Type B pancreatic cell (in vitro differentiated cells): ENCODE measurements around the gene TPP2. TPM values are rescaled to one million over a fixed set of nuclear protein-coding genes. Genes with fewer than 3 reads are reported as not detected.

Experiments
- DNase-seq: peaks from one replicate; pipeline ENCODE4 v3.0.0; 2021; ENCODE audit warnings: mixed read lengths; ENCODE audit not compliant: unreplicated experiment; ENCODE audit errors: extremely low spot score
- H3K27ac Mint-ChIP-seq: 2 replicates; pipeline ENCODE4 v1.8.0; 2021; ENCODE audit warnings: mild to moderate bottlenecking, mixed read lengths
- H3K27me3 Mint-ChIP-seq: 2 replicates; pipeline ENCODE4 v1.8.0; 2021; ENCODE audit warnings: mixed read lengths
- H3K36me3 Mint-ChIP-seq: 2 replicates; pipeline ENCODE4 v1.8.0; 2021; ENCODE audit warnings: mixed read lengths
- H3K4me1 Mint-ChIP-seq: one replicate; pipeline ENCODE4 v1.8.0; 2021; ENCODE audit warnings: mixed read lengths; ENCODE audit not compliant: unreplicated experiment
- H3K4me3 Mint-ChIP-seq: 2 replicates; pipeline ENCODE4 v1.8.0; 2021; ENCODE audit warnings: mild to moderate bottlenecking, mixed read lengths
- H3K9me3 Mint-ChIP-seq: 2 replicates; pipeline ENCODE4 v1.8.0; 2021; ENCODE audit warnings: mixed read lengths
- total RNA-seq: library from RNA; stranded (reverse); gene quantifications from 2 replicates; pipeline ENCODE4 v1.2.1, GENCODE V29; 2021; ENCODE audit warnings: low replicate concordance
- TF ChIP-seq, protein P1 (sequence below): fragments of 200-600 bp; sonication (generic); conservative IDR thresholded peaks from 2 replicates; pipeline ENCODE4 v1.5.0; 2021; ENCODE audit warnings: antibody characterized with exemption, mild to moderate bottlenecking

The TPP2 gene
- total RNA-seq, 1 donor from 2014 or later = 54.4 TPM

DNA sequence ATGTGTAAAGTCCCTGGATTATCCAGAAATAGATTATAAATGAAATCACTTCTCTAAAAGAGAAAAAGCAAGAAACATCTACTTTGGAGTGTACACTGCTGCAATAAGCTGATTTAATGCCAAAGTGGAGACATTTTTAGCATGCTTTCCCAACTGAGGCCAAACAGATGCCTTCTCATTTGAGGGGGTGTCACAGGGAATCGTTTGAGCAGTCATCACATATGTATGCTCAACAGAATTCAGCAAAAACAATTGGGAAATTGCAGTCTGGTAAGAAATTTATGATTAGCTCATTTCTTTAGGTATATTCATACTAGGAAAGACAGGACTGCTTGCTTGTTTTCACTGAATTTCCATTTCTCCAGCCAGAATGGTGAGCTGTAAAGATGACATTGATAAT, 27.3 kb upstream of the TPP2 start:
- Mint-ChIP-seq H3K4me3 (no peak overlapping the region), H3K9me3 (no peaks in the 10 kb centered on the region), H3K27me3 (peaks cover 62% of the 10 kb centered on the region), H3K4me1 (no peaks in the 10 kb centered on the region), H3K36me3 (no peaks in the 10 kb centered on the region), H3K27ac (no peak overlapping the region)
- no peak for DNase-seq
- TF ChIP-seq, protein P1, sequence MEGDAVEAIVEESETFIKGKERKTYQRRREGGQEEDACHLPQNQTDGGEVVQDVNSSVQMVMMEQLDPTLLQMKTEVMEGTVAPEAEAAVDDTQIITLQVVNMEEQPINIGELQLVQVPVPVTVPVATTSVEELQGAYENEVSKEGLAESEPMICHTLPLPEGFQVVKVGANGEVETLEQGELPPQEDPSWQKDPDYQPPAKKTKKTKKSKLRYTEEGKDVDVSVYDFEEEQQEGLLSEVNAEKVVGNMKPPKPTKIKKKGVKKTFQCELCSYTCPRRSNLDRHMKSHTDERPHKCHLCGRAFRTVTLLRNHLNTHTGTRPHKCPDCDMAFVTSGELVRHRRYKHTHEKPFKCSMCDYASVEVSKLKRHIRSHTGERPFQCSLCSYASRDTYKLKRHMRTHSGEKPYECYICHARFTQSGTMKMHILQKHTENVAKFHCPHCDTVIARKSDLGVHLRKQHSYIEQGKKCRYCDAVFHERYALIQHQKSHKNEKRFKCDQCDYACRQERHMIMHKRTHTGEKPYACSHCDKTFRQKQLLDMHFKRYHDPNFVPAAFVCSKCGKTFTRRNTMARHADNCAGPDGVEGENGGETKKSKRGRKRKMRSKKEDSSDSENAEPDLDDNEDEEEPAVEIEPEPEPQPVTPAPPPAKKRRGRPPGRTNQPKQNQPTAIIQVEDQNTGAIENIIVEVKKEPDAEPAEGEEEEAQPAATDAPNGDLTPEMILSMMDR = no peak

DNA sequence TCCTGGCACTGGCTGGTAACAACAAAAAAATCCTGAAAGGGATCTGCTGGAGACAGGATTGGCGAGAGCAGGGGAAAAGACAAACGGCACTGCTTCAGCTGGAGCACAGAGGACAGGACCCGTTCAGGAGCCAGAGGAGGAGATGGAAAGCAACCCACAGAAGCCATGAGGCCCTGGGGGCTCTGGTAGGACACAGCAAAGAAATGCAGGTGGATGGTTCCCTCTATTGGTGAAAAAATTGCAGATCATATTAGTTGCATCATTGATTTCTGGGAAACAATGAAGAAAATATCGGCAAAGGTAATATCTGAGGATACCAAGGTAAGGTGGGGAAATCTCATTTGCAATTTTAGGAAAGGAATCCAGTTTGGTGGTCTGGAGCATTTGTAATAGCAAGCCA, 25.7 kb upstream of the TPP2 start:
- H3K27me3 Mint-ChIP-seq = peaks cover 59% of the 10 kb centered on the region
- no peak for DNase-seq
- no peaks in the 10 kb centered on the region for H3K4me1 Mint-ChIP-seq

DNA sequence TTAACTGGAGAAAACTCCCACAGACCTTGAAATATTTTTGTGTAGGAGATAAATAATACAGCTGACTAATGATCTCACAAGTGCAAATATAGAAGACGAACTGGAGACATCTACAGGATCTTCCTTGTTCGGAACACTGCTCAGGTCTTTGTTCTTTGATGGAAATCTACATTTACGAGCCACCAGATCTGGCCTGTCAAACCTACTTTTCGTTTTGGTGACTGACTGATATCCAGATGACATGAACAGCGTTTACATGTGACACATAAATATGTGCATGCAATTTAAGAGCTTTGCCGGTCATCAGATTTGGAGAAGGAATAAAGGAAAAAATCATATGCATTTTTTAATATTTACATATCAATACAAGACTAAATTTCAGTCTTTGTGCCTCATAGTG, 24.5 kb upstream of the TPP2 start:
- TF ChIP-seq, protein P1 = no peak
- H3K27me3 Mint-ChIP-seq = peaks cover 52% of the 10 kb centered on the region
- no peaks in the 10 kb centered on the region for H3K4me1 Mint-ChIP-seq
- no peak overlapping the region for H3K4me3 Mint-ChIP-seq
- no peaks in the 10 kb centered on the region for H3K36me3 Mint-ChIP-seq
- H3K9me3 Mint-ChIP-seq = no peaks in the 10 kb centered on the region
- no peak overlapping the region for H3K27ac Mint-ChIP-seq
- no peak for DNase-seq

More for the DNA sequence above, 25.7 kb upstream of the TPP2 start:
- no peaks in the 10 kb centered on the region for H3K36me3 Mint-ChIP-seq
- TF ChIP-seq, protein P1 = peak; percentile 39
- H3K4me3 Mint-ChIP-seq = no peak overlapping the region
- no peaks in the 10 kb centered on the region for H3K9me3 Mint-ChIP-seq
- H3K27ac Mint-ChIP-seq = no peak overlapping the region

DNA sequence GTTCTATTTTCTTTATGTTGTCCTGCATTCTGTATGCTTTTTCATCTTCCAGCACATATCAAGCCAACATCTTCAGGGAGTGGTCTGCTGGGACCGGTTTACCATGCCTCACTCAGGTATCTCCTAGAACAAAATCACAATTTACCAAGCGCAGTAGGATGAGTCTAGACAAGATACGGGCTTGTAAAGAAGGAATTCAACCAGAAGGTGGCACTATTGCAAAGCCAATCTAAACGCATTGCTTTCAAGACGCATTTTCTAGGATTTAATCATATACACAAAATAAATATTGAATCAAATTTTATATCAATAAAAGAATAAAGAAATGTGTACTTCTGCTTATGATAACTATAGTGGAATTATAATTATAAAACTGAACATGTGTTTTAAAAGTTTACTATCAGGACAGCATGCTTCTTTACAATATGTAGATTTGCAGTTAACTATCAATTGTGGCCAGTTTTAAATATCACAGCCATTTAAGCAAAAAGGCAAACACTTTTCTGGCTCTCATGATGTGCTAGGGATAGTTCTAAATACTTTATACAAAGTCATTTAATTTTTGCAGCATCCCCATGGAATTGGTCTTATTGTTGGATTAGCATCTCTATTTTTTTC, 16.1 kb upstream of the TPP2 start:
- no peak for DNase-seq
- peaks cover 35% of the 10 kb centered on the region for H3K27me3 Mint-ChIP-seq
- no peak overlapping the region for H3K4me3 Mint-ChIP-seq
- H3K36me3 Mint-ChIP-seq = no peaks in the 10 kb centered on the region
- H3K9me3 Mint-ChIP-seq = no peaks in the 10 kb centered on the region
- no peaks in the 10 kb centered on the region for H3K4me1 Mint-ChIP-seq
- TF ChIP-seq, protein P1 = peak; percentile 90
- H3K27ac Mint-ChIP-seq = no peak overlapping the region

DNA sequence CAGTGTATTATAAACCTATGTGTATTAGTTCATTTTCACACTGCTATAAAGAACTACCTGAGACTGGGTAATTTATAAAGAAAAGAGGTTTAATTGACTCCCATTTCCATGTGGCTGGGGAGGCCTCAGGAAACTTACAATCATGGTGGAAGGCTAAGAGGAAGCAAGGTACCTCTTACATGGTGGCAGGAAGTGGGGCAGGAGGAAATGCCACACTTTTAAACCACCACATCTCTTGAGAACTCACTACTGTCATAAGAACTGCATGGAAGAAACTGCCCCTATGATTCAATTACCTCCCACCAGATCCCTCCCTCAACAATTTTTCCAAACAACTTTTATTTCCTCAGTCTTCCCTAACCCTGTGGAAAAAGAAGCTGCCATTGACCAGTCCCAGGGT, 14.5 kb upstream of the TPP2 start:
- TF ChIP-seq, protein P1 = no peak
- H3K27me3 Mint-ChIP-seq = peaks cover 35% of the 10 kb centered on the region
- H3K4me1 Mint-ChIP-seq = no peaks in the 10 kb centered on the region
- no peaks in the 10 kb centered on the region for H3K9me3 Mint-ChIP-seq
- H3K36me3 Mint-ChIP-seq = no peaks in the 10 kb centered on the region
- H3K4me3 Mint-ChIP-seq = no peak overlapping the region
- DNase-seq = no peak
- H3K27ac Mint-ChIP-seq = no peak overlapping the region

DNA sequence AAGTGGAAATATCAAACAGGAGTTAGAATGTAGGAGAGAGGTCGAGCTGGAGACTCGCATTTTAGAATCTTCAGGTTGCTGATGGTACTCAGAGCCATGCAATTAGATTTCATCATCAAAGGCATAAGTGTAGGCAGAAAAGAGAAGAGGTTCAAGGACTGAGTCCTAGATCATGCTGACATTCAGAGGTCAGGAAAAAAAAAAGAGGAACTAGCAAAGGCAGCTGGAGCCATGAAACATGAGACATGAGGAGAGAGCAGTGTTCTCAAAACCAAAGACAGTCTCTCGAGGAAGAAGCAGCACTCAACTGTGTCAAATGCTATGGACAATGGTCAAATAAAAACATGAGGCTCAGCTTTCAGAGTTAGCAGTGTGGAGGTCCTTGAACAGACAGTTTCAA, 12.4 kb upstream of the TPP2 start:
- TF ChIP-seq, protein P1 = no peak
- Mint-ChIP-seq H3K4me3 (no peak overlapping the region), H3K36me3 (no peaks in the 10 kb centered on the region), H3K27me3 (peaks cover 30% of the 10 kb centered on the region), H3K9me3 (no peaks in the 10 kb centered on the region), H3K27ac (no peak overlapping the region), H3K4me1 (no peaks in the 10 kb centered on the region)
- no peak for DNase-seq
